HepG2 (cell line): ENCODE measurements around the gene INHBB.

Experiments
- BCL6 ChIP-seq: IDR thresholded peaks from 2 replicates; pipeline ENCODE4 v1.6.1; 2016; ENCODE audit warnings: missing genetic modification reagents, missing compliant biosample characterization
- BHLHE40 ChIP-seq: IDR thresholded peaks from 2 replicates; pipeline ENCODE4 v1.6.1; 2011; ENCODE audit warnings: low read length, improper control_type of control experiment
- FOSL2 ChIP-seq: sonication (generic); formaldehyde crosslinking; IDR thresholded peaks from 2 replicates; pipeline ENCODE4 v1.4.0; 2020; ENCODE audit warnings: missing genetic modification reagents
- HDAC2 ChIP-seq: sonication (generic); formaldehyde crosslinking; IDR thresholded peaks from 2 replicates; pipeline ENCODE4 v1.4.0; 2020; ENCODE audit warnings: missing genetic modification reagents
- RAD21 ChIP-seq: fragments of 450-650 bp; formaldehyde crosslinking; IDR thresholded peaks from 2 replicates; pipeline ENCODE4 v1.5.0; 2020; ENCODE audit warnings: mild to moderate bottlenecking
- RFX5 ChIP-seq: IDR thresholded peaks from 2 replicates; pipeline ENCODE4 v1.6.1; 2011; ENCODE audit warnings: low read depth, low read length, improper control_type of control experiment
- ZBTB20 ChIP-seq: sonication (generic); formaldehyde crosslinking; IDR thresholded peaks from 2 replicates; pipeline ENCODE4 v1.8.1; 2023; ENCODE audit warnings: missing genetic modification reagents, low read depth, mild to moderate bottlenecking, borderline replicate concordance
- ZNF496 ChIP-seq: sonication (generic); formaldehyde crosslinking; IDR thresholded peaks from 2 replicates; pipeline ENCODE4 v1.8.1; 2023; ENCODE audit warnings: mild to moderate bottlenecking, moderate library complexity, missing genetic modification reagents; ENCODE audit not compliant: insufficient replicate concordance
- ZNF501 ChIP-seq: sonication (generic); formaldehyde crosslinking; IDR thresholded peaks from 2 replicates; pipeline ENCODE4 v1.5.1; 2020; ENCODE audit warnings: mild to moderate bottlenecking, moderate library complexity, missing genetic modification reagents
- TF ChIP-seq, protein P1 (sequence below): sonication (generic); formaldehyde crosslinking; IDR thresholded peaks from 2 replicates; pipeline ENCODE4 v1.4.0; 2020; ENCODE audit warnings: missing genetic modification reagents
- TF ChIP-seq, protein P2 (sequence below): sonication (generic); formaldehyde crosslinking; IDR thresholded peaks from 2 replicates; pipeline ENCODE4 v1.5.1; 2020; ENCODE audit warnings: missing genetic modification reagents, mild to moderate bottlenecking, borderline replicate concordance

DNA sequence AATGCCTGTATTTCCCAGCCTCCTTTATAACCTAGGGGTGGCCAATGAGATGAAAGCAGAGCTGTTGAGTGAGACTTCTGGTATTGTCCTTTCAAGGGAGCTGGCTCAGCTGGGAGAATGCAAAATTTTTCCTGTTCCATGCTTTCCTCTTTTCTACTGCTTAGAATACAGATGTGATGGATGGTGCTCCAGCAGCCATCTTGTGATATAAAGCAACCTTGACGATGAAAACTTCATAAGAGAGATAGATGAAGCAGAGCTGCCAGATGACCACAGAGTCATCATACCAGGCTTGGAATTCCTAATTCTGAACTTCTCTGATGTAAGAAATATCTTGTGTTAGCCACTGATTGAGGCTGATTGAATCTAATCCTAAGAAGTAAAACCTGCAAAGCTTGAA, 11.9 kb upstream of the INHBB start:
- TF ChIP-seq FOSL2 = no peak
- no peak for TF ChIP-seq HDAC2 (CRISPR knock-in tag)
- TF ChIP-seq ZNF501 = no peak
- TF ChIP-seq RFX5 = no peak
- TF ChIP-seq, protein P1, sequence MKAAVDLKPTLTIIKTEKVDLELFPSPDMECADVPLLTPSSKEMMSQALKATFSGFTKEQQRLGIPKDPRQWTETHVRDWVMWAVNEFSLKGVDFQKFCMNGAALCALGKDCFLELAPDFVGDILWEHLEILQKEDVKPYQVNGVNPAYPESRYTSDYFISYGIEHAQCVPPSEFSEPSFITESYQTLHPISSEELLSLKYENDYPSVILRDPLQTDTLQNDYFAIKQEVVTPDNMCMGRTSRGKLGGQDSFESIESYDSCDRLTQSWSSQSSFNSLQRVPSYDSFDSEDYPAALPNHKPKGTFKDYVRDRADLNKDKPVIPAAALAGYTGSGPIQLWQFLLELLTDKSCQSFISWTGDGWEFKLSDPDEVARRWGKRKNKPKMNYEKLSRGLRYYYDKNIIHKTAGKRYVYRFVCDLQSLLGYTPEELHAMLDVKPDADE = no peak
- no peak for TF ChIP-seq BHLHE40
- TF ChIP-seq RAD21 = no peak
- no peak for TF ChIP-seq BCL6 (CRISPR knock-in tag)
- no peak for TF ChIP-seq ZNF496
- no peak for TF ChIP-seq ZBTB20 (CRISPR knock-in tag)
- TF ChIP-seq, protein P2, sequence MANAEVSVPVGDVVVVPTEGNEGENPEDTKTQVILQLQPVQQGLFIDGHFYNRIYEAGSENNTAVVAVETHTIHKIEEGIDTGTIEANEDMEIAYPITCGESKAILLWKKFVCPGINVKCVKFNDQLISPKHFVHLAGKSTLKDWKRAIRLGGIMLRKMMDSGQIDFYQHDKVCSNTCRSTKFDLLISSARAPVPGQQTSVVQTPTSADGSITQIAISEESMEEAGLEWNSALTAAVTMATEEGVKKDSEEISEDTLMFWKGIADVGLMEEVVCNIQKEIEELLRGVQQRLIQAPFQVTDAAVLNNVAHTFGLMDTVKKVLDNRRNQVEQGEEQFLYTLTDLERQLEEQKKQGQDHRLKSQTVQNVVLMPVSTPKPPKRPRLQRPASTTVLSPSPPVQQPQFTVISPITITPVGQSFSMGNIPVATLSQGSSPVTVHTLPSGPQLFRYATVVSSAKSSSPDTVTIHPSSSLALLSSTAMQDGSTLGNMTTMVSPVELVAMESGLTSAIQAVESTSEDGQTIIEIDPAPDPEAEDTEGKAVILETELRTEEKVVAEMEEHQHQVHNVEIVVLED (CRISPR knock-in tag) = no peak
